DOHH2 (cell line): Measurements from ENCODE around the gene RSPH10B.
A peak's percentile ranks its signal among the peaks of the same experiment; 100 is the strongest.
"Not testable (repeated sequence)": the region's sequence is repeated elsewhere in the genome, so short reads cannot be mapped to it uniquely, and the experiment has no call there.

ENCODE experiments used
- H3F3A ChIP-seq: fragments of 200-600 bp; sonication (generic), shearing (Covaris generic); 2 replicates; pipeline ENCODE4 v1.6.0; 2016; ENCODE audit warnings: antibody characterized with exemption, mild to moderate bottlenecking; ENCODE audit not compliant: control insufficient read depth, insufficient read depth
- H3K27ac ChIP-seq: fragments of 200-600 bp; sonication (generic); 2 replicates; pipeline ENCODE4 v1.5.1; 2014; ENCODE audit warnings: low read depth, mild to moderate bottlenecking, low read length, moderate library complexity
- H3K27me3 ChIP-seq: fragments of 200-600 bp; sonication (generic); 2 replicates; pipeline ENCODE4 v1.6.1; 2014; ENCODE audit warnings: mild to moderate bottlenecking, low read length, mixed read lengths; ENCODE audit not compliant: control insufficient read depth
- H3K36me3 ChIP-seq: fragments of 200-600 bp; sonication (generic); 2 replicates; pipeline ENCODE4 v1.6.1; 2014; ENCODE audit warnings: mild to moderate bottlenecking, low read length, moderate library complexity, mixed read lengths; ENCODE audit not compliant: control insufficient read depth
- H3K4me1 ChIP-seq: fragments of 200-600 bp; sonication (generic); 2 replicates; pipeline ENCODE4 v1.6.1; 2014; ENCODE audit warnings: mild to moderate bottlenecking, low read length, mixed read lengths; ENCODE audit not compliant: control insufficient read depth
- H3K4me2 ChIP-seq: fragments of 200-600 bp; sonication (generic); 2 replicates; pipeline ENCODE4 v1.6.0; 2014; ENCODE audit warnings: mild to moderate bottlenecking, low read length, moderate library complexity
- H3K4me3 ChIP-seq: fragments of 200-600 bp; sonication (generic); 2 replicates; pipeline ENCODE4 v1.5.1; 2014; ENCODE audit warnings: mild to moderate bottlenecking, low read length, mixed read lengths
- H3K79me2 ChIP-seq: fragments of 200-600 bp; sonication (generic); 2 replicates; pipeline ENCODE4 v1.6.1; 2014; ENCODE audit warnings: mild to moderate bottlenecking, low read length, mixed read lengths; ENCODE audit not compliant: control insufficient read depth
- H3K9me2 ChIP-seq: fragments of 200-600 bp; sonication (generic); replicated peaks from 2 replicates; pipeline ENCODE4 v1.6.1; 2014; ENCODE audit warnings: mild to moderate bottlenecking, low read length, mixed read lengths; ENCODE audit not compliant: control insufficient read depth
- H3K9me3 ChIP-seq: fragments of 200-600 bp; sonication (generic); 2 replicates; pipeline ENCODE4 v1.6.1; 2014; ENCODE audit warnings: antibody characterized with exemption, low read length, mixed read lengths; ENCODE audit not compliant: control insufficient read depth, insufficient read depth
- H4K20me1 ChIP-seq: fragments of 200-600 bp; sonication (generic); 2 replicates; pipeline ENCODE4 v1.6.0; 2014; ENCODE audit warnings: low read depth, mild to moderate bottlenecking, antibody characterized with exemption, low read length, moderate library complexity; ENCODE audit not compliant: control insufficient read depth, insufficient read depth
- CTCF ChIP-seq: fragments of 200-600 bp; sonication (generic); IDR thresholded peaks from one replicate; pipeline ENCODE4 v1.5.1; 2014; ENCODE audit warnings: antibody characterized with exemption, mild to moderate bottlenecking, low read depth, low read length; ENCODE audit not compliant: poor library complexity, severe bottlenecking
- EZH2phosphoT487 ChIP-seq: fragments of 200-600 bp; sonication (generic); IDR thresholded peaks from 2 replicates; pipeline ENCODE4 v1.6.1; 2017; ENCODE audit warnings: borderline replicate concordance, mild to moderate bottlenecking, antibody characterized with exemption, low read length, moderate library complexity, mixed read lengths

The RSPH10B gene

DNA sequence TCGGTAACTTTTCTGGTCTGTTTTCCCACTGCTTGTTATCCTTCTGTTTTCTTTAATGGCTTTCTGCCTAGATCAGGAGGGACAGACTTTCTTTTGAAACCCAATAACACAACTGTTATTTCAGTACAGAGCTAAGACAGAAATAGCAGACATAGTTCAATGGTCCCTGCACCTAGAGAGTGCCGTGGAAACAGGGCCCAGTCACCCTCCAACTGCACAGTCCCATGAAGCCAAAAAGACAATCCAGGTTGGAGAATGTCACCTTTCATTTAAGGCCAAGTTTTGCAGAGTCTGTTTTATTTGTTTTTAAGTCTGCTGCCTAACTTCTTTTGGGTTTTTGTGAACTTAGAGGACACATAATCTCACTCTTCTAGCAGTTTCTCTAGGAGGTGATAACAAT lies 41.1 kb upstream of the RSPH10B start:
- Histone ChIP-seq H3K4me1 (peaks cover 34% of the 10 kb centered on the region), H3K27me3 (no peaks in the 10 kb centered on the region), H3F3A (0 out of 2 replicates have a peak, but pooled peaks cover 8% of the 10 kb centered on the region), H3K79me2 (peaks cover 89% of the 10 kb centered on the region), H3K36me3 (peaks cover 60% of the 10 kb centered on the region), H3K4me3 (no peak overlapping the region; the same call in 1 of the 2 replicates), H3K4me2 (peak overlapping the region; percentile 68), H3K9me2 (no peaks in the 10 kb centered on the region), H3K27ac (no peak overlapping the region), H4K20me1 (no peaks in the 10 kb centered on the region), H3K9me3 (no peaks in the 10 kb centered on the region)
- no peak for TF ChIP-seq CTCF
- TF ChIP-seq EZH2phosphoT487: no peak

- Histone ChIP-seq H3K4me1 (peaks cover 28% of the 10 kb centered on the region), H3K4me3 (peak overlapping the region; percentile 88), H3K79me2 (peaks cover 88% of the 10 kb centered on the region), H3K36me3 (peaks cover 53% of the 10 kb centered on the region), H3K4me2 (peak overlapping the region; percentile 68)
- not testable (repeated sequence) for H3K9me3 ChIP-seq, H3F3A ChIP-seq, H3K27ac ChIP-seq, H4K20me1 ChIP-seq, H3K9me2 ChIP-seq, H3K27me3 ChIP-seq
Measured at GRCh38 chr7:6010370-6010769, 39.9 kb upstream of the RSPH10B start.

DNA sequence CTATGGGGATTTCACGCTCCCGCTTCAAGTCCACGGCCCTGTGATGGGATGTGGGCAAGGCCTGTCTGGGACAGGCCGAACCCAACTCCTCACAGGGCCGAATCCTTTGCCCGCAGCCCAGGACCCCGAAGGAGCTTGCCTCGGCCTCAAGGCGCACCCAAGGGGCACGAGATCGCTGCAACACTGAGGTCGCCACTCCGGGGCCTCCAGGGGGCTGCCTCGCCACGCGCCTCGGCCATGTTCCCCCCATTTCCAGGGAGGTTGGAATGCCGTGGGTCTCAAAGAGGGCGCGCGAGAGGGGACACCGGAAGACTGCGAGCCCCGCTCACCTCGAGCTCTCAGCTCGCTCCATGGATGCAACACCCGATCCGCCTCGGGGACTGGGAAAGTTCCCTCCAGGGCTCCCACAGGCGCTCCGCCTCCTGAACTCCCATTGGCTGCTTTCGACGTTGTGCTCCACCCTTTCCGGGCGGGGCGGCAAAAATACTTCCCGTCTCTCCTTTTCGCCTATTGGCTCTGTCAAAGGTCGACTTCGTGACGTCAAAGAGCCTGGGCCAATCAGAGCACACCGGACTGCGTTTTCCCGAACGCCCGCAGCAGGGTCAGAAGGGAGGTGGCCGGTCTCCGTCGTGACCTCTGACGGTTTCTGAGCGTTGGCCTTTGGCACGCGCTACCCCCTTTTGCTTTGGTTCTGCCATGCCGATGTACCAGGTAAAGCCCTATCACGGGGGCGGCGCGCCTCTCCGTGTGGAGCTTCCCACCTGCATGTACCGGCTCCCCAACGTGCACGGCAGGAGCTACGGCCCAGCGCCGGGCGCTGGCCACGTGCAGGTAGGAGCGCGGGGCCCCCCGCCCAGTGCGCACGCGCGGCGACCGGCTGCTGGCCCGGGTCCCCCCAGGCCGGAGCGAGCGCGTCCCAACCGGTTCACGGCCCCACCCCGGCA lies 38.5 kb upstream of the RSPH10B start, which contains the start of the genes AIMP2 and PMS2:
Gene AIMP2, plus strand, starts transcription at position 605 of the 944 bp plus-strand sequence. Its CDS starts 92 bp downstream, at position 697.
Gene PMS2, minus strand, starts transcription at position 382 of the 944 bp plus-strand sequence. Its CDS starts 30 bp downstream, at position 352.
- H3K9me2 ChIP-seq: no peaks in the 10 kb centered on the region
- H3K9me3 ChIP-seq: no peaks in the 10 kb centered on the region
- H3K36me3 ChIP-seq: peaks cover 53% of the 10 kb centered on the region
- peak within 1 kb of the TSS; percentile 88 for H3K4me3 ChIP-seq
- peaks cover 28% of the 10 kb centered on the region for H3K4me1 ChIP-seq
- TF ChIP-seq CTCF: peak; percentile 48
- no peak for TF ChIP-seq EZH2phosphoT487
- no peaks in the 10 kb centered on the region for H4K20me1 ChIP-seq
- peak within 1 kb of the TSS; percentile 77 for H3K27ac ChIP-seq
- H3K4me2 ChIP-seq: peak within 1 kb of the TSS; percentile 68
- H3K79me2 ChIP-seq: peaks cover 80% of the 10 kb centered on the region
- H3K27me3 ChIP-seq: no peaks in the 10 kb centered on the region
- H3F3A ChIP-seq: peaks cover 11% of the 10 kb centered on the region; the same call in 1 of the 2 replicates

- peaks cover 52% of the 10 kb centered on the region for H3K36me3 ChIP-seq
- H3K27me3 ChIP-seq, H3K9me2 ChIP-seq, H4K20me1 ChIP-seq, H3K9me3 ChIP-seq: not testable (repeated sequence)
- H3K27ac ChIP-seq: peak overlapping the region; percentile 77
- H3F3A ChIP-seq: peaks cover 17% of the 10 kb centered on the region
- peaks cover 28% of the 10 kb centered on the region for H3K4me1 ChIP-seq
- peak overlapping the region; percentile 88 for H3K4me3 ChIP-seq
- peak overlapping the region; percentile 68 for H3K4me2 ChIP-seq
- peaks cover 71% of the 10 kb centered on the region for H3K79me2 ChIP-seq
Measured at GRCh38 chr7:6007835-6008590, 37.5 kb upstream of the RSPH10B start.
